Stimulated activated CD8-positive, alpha-beta memory T cell treated with anti-CD3 and anti-CD28 coated beads, Interleukin-2, amount 100 ng/mL, for 1 hour (primary cell): ENCODE measurements around the gene ZBTB45.
A peak's percentile ranks its signal among the peaks of the same experiment; 100 is the strongest.

Experiments
- DNase-seq, 2 donors: peaks; one replicate each; pipeline ENCODE4 v3.0.0-alpha.2; 2020; ENCODE audit warnings: low read depth in 2 of 2

The ZBTB45 gene

DNA sequence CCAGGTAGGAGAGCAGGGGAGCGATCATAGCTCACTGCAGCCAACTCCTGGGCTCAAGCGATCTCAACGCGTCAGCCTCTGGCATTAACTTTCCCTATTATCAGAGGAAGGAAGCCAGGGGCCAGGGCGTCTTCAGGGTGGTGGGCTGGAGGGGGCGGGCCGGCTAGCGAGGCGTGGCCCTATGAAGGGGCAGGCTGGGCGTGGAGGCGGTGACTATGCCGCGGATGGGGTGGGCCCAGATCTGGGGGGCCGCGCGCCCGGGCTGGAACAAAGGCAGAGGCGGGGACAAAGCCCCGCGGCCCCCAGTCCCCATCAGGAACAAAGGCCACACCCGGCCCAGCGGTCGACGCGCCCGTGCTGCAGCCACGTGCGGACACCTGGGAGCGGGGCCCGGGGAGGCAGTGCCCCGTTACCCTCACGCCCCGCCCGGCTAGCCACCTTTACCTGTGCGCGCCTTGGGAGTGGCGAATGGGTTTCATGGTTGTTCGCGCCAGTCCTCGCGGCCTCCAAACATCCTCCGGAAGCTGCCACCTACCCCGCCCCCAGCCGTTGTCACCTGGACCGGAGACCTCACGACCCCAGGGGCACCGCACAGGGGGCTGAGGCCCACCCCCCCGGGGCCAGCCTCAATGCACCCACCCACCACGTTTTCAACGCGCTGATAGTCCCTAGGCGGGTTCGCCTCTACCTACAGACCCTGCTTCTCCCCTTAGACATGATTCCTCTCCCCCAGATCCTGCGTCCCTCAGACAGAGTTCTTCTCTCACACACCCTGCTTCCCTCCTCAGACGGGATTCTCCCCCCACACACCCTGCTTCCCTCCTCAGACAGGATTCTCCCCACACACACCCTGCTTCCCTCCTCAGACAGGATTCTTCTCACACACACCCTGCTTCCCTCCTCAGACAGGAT lies 18.9 kb upstream of the ZBTB45 start:
- no peak for DNase-seq

- no peak for DNase-seq
Measured at GRCh38 chr19:58536852-58537798, 17.5 kb upstream of the ZBTB45 start.

GRCh38 chr19:58535857-58536256 lies 16.2 kb upstream of the ZBTB45 start:
- DNase-seq, result no peak

GRCh38 chr19:58531034-58531840 lies 11.6 kb upstream of the ZBTB45 start:
- DNase-seq, result no peak

- no peak for DNase-seq
Measured at GRCh38 chr19:58529405-58529804, 9.8 kb upstream of the ZBTB45 start.

DNA sequence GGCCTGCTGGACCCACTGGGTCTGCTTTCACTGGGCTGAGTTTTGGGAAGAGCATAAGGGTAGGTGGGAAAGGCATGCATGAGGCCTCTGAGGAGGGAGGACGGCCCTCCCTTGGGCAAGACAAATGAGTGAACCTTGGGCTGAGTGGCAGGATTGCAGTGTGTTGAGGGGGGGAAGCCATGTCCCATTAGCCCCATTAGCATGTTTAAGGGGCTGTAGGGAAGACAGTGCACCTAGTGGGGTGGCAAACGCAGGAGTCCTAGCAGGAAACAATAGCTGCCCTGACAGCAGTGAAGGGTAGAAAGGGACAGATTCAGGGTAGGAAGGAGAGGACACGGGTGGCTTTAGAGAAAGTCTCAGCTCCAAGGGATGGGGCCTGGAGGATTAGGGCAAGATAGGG lies 3.1 kb upstream of the ZBTB45 start:
- no peak for DNase-seq

- DNase-seq, result no peak
Measured at GRCh38 chr19:58521651-58522050, 2.0 kb upstream of the ZBTB45 start.

DNA sequence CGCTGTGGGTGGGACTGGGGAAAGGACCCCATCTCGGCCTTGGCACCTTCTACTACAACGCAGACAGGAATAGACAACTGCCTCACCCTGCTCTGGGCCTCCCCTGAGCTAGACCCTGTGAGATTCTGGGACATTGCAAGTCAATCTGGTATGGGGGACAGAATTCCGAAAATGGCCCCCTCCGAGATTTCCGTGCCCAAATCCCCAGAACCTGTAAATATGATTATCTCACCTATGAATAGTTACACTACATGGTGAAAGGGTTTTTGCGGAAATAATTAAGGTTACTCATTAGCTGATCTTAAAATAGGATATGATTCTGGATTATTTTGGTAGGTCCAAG lies 618 bp upstream of the ZBTB45 start:
- DNase-seq, result no peak

DNA sequence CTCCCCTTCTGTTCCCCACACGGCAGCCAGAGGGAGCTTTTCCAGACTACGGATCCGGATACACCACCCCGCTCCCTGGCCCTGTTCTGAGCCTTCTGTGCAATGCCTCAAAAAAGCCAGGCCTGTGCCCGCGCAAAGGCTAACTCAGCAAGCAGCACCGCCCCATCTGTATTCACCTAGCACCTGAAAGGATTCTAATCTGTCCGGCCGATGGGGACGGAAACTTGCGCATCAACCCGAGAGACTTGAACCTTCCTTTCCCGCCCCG lies 589 bp downstream of the ZBTB45 start:
- no peak for DNase-seq

GRCh38 chr19:58518256-58519086 lies 1.1 kb downstream of the ZBTB45 start:
- no peak for DNase-seq

- no peak for DNase-seq
Measured at GRCh38 chr19:58516964-58517833, 2.4 kb downstream of the ZBTB45 start.

DNA sequence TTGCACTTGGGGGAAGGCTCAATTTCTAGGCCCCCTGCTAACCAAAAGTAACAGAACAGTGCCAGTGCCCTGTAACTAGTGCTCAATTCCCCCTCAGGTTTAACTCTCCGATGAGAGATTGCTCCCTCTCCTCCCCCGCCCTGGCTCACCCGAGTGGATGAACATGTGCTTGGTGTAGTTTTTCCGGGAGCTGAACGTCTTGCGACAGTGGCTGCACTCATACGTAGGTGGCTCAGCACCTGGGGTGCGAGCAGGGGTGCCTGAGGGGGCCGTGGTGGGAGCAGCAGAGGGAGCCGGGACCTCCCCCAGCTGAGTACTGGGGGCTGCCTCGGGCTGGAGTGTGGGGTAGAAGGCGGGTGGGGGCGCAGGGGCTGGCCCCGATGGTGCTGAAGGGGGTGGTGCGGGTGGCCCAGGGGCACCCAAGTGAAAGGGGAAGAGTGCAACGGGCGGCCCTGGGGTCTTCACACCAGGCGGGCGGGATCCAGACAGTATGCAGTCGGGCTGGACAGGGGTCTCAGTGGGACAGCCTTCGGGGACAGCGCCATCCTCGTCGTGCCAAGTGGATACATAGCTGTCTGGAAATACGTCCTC lies 3.3 kb downstream of the ZBTB45 start:
- no peak for DNase-seq

DNA sequence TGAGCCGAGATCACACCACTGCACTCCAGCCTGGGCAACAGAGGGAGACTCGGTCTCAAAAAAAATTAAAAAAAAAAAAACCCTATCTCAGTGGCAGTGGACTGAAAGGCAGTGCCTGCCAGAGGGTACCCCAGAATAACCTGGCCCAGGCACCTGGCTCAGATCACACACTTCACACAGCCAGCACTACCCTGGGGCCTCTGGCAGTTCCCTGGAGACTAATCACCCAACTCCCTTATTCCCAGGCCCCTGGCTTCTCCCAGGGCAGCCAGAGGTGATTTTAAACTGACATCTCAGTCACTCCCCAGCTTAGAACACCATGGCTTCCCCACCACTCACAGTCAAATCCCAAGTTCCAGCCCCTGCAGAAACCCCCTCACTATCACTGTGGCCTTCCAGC lies 4.4 kb downstream of the ZBTB45 start:
- no peak for DNase-seq

DNA sequence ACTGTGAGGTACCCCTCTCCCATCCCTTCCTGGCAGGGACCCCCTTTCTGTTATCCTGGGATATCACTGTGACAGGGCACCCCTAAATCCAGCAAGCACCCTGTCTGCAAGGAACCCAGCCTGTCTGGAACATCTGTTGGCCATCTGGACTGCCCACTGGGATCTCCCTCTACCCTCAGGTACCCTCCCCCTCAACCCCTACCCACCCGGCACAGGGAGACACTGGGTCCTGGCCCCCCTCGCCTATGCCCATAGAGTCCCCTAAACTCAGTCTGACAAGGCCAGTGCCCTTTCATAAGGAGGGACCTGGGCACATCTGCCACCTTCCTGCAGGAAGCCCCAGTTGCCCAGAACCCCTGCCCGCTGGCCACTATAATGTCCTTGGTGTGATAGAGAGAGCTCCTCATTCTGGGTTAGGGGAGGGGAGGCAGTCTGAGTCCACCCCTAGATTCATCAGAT lies 5.0 kb downstream of the ZBTB45 start:
- no peak for DNase-seq

DNA sequence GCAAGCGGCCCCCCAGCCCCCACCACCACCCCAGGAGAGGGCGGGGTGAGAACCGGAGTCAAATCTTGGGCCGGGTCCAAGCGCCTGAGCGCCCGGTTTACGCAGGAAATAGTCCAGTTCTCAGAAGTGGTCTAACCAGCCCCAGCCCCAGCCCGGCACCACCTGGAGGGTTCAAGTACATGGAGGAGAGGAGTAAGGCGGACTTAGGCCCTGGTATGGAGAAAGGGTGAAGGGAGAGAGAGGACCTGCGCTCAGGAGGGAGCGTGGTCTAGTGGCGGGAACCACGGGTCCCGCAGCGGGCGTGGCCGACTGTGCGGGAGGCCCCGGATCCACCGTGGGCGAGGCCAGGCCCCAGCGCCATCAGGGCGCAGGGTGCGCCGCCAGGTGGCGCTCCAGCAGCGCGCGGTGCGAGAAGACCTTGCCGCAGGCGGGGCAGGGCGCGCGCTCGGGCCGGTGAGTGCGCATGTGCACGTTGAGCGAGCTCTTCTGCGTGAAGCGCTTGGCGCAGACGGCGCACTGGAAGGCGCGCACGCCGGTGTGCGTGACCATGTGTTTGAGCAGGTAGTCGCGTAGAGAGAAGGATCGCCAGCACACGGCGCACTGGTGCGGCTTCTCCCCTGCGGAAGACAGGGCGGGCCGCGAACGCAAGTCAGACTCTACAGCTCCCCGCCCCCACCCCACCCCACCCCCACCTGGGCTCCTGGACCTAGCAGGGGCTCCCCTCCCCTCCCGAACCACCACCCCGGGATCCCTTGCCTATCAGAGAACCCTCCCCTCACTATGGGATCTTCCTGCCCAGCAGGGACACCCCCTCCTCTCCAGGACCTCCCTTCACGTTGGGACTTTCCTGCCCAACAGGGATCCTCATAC lies 5.7 kb downstream of the ZBTB45 start:
- DNase-seq, result peak; percentile 83 to 84

DNA sequence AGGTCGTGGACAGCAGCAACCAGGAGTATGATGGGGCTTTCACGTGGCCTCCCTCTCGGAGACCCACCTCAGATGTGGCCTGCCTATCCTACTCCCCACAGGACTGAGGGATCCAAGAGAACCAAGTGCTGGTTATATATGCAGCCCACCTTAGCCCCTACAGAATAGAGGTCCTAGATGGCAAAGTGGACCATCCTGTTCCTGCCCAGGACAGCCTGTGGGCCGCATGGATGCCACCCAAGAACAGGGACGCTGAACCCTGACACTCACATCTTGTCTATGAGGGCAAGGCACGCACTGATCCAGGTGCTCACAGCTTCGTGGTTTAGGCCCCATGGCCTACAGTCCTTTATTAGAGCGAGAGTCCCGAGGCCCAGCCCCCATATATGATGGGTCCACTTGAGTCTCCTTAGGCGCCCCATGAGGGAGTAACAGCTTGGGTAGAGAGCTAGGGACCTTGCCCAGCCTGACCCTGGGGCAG lies 6.4 kb downstream of the ZBTB45 start:
- DNase-seq, result no peak

GRCh38 chr19:58511353-58512208 lies 8.0 kb downstream of the ZBTB45 start, which contains the start of gene SLC27A5:
Gene SLC27A5, minus strand, starts transcription at chr19:58511992. Its CDS starts 37 bp downstream, at chr19:58511955.
- DNase-seq, result no peak
